Transverse colon (tissue), 4 donors: ENCODE data around the gene SRM. TPM values are rescaled to one million over a fixed set of nuclear protein-coding genes. Genes with fewer than 3 reads are reported as not detected.
"Not testable (repeated sequence)": the region's sequence is repeated elsewhere in the genome, so short reads cannot be mapped to it uniquely, and the experiment has no call there.

Source experiments
- DNase-seq: peaks from one replicate; pipeline ENCODE4 v3.0.0-alpha.2; 2019
- H3K27ac ChIP-seq, 4 donors: fragments of 200-600 bp; sonication (generic); 2 replicates each; pipeline ENCODE4 v1.5.1; 2016 to 2018; ENCODE audit warnings: inconsistent platforms in 4 of 4
- H3K27me3 ChIP-seq: fragments of 200-600 bp; sonication (generic); 2 replicates; pipeline ENCODE4 v1.5.1; 2017; ENCODE audit warnings: inconsistent platforms
- H3K36me3 ChIP-seq, 4 donors: fragments of 200-600 bp; sonication (generic); 2 replicates each; pipeline ENCODE4 v1.5.1; 2017 to 2019; ENCODE audit warnings: inconsistent platforms in 4 of 4
- H3K4me1 ChIP-seq, 4 donors: fragments of 200-600 bp; sonication (generic); 2 replicates each; pipeline ENCODE4 v1.5.1; 2017 to 2020; ENCODE audit warnings: inconsistent platforms in 4 of 4
- H3K4me3 ChIP-seq, 4 donors: fragments of 200-600 bp; sonication (generic); 1 replicate in 1 of 4; 2 replicates in 3 of 4; pipeline versions ENCODE4 v1.5.1 to v1.6.1; 2017 to 2019; ENCODE audit warnings: inconsistent platforms in 4 of 4
- H3K9me3 ChIP-seq, 2 donors: fragments of 200-600 bp; sonication (generic); 2 replicates each; pipeline ENCODE4 v1.5.1; 2017 to 2019; ENCODE audit warnings: inconsistent platforms in 2 of 2
- CTCF ChIP-seq, 5 experiments: fragments of 200-600 bp in 3 of 5; fragments of 450-650 bp in 2 of 5; sonication (generic) in 3 of 5; IDR thresholded peaks; 1 replicate in 2 of 5; 2 replicates in 3 of 5; pipeline ENCODE4 v1.5.1; 2016 to 2017; ENCODE audit warnings: antibody characterized with exemption in 5 of 5, inconsistent platforms in 3 of 5, mild to moderate bottlenecking in 2 of 5, moderate library complexity in 1 of 5
- EP300 ChIP-seq: sonication (generic); formaldehyde crosslinking; IDR thresholded peaks from one replicate; pipeline ENCODE4 v1.6.1; 2017; ENCODE audit warnings: antibody characterized with exemption, low read depth
- POLR2A ChIP-seq: fragments of 450-650 bp; IDR thresholded peaks from one replicate; pipeline ENCODE4 v1.6.1; 2016; ENCODE audit warnings: antibody characterized with exemption, mild to moderate bottlenecking, moderate library complexity
- POLR2AphosphoS5 ChIP-seq, 3 donors: sonication (generic); formaldehyde crosslinking; IDR thresholded peaks; one replicate each; pipeline ENCODE4 v1.6.1; 2016; ENCODE audit warnings: antibody characterized with exemption in 3 of 3
- WGBS, 2 donors: methylation state at CpG; one replicate each; pipeline ENCODE4 v1.1.5; 2018; ENCODE audit warnings: low coverage in 1 of 2; 5-methylcytosine and 5-hydroxymethylcytosine counted together
- in situ Hi-C, 4 donors: fragments of 200-750 bp; cut with MboI; loops; one replicate each; pipeline versions ENCODE4 v1.15.0 to v1.15.1; 2017; ENCODE audit warnings: low sequenced_read_pairs in 3 of 4, low pct_ligation_motif_present in 1 of 4, low pct_unique_long_range_greater_than_20kb in 1 of 4
- intact Hi-C: fragments of 100-400 bp; cut with DNase I; formaldehyde crosslinking; loops from one replicate; pipeline ENCODE4 v1.15.1; 2023; ENCODE audit warnings: low total_unique reads
- total RNA-seq, 4 donors: library from RNA; depleted of rRNA; stranded (reverse); fragments of >200 nt; gene quantifications; one replicate each; pipeline ENCODE4 v1.1.0, GENCODE V29; 2016

Gene SRM
- total RNA-seq, 4 donors from 2014 or later, result 13.0 to 25.1 (median 20.3) TPM

GRCh38 chr1:11054181-11054580 lies 5.6 kb downstream of the SRM start:
- H3K4me1 ChIP-seq, result peaks cover 5 to 13% (median 8%) of the 10 kb centered on the region in 4 donors
- no peaks in the 10 kb centered on the region for H3K9me3 ChIP-seq
- no peak for DNase-seq
- no peak overlapping the region for H3K27ac ChIP-seq
- TF ChIP-seq POLR2AphosphoS5 (IDR thresholded peaks at IDR 0.05) (no peak), POLR2A (no peak), CTCF (IDR thresholded peaks at IDR 0.05) (no peak), EP300 (no peak)
- in situ Hi-C loops, result no loop called here
- WGBS, 2 donors, result 95% methylated on average over 6 of the region's 7 CpGs; no CpG with 5 or more reads in 1 of the 2 donors
- no peak overlapping the region for H3K4me3 ChIP-seq
- peaks cover 0 to 6% (median 0%) of the 10 kb centered on the region in 4 donors for H3K36me3 ChIP-seq
- intact Hi-C loops, result no loop called here
- no peaks in the 10 kb centered on the region for H3K27me3 ChIP-seq

- DNase-seq, result no peak
- peaks cover 0 to 6% (median 0%) of the 10 kb centered on the region in 4 donors for H3K36me3 ChIP-seq
- in situ Hi-C loops, result no loop called here
- no peak overlapping the region for H3K27ac ChIP-seq
- WGBS, 2 donors, result 71% methylated on average over 10 of the region's 10 CpGs; no CpG with 5 or more reads in 1 of the 2 donors
- TF ChIP-seq POLR2A, result no peak
- TF ChIP-seq CTCF (IDR thresholded peaks at IDR 0.05), result no peak
- no peak for TF ChIP-seq EP300
- TF ChIP-seq POLR2AphosphoS5 (IDR thresholded peaks at IDR 0.05), result no peak
- H3K4me3 ChIP-seq, result no peak overlapping the region
- no peaks in the 10 kb centered on the region for H3K9me3 ChIP-seq
- peaks cover 3 to 9% (median 4%) of the 10 kb centered on the region in 4 donors for H3K4me1 ChIP-seq
- intact Hi-C loops, result no loop called here
- H3K27me3 ChIP-seq, result no peaks in the 10 kb centered on the region
These were observed 6.1 kb downstream of the SRM start for GRCh38 chr1:11053758-11054137.

GRCh38 chr1:11052839-11053757 lies 6.7 kb downstream of the SRM start:
- in situ Hi-C loops, result no loop called here
- intact Hi-C loops, result no loop called here
- TF ChIP-seq EP300 (no peak), POLR2A (no peak), POLR2AphosphoS5 (IDR thresholded peaks at IDR 0.05) (no peak)

GRCh38 chr1:11051781-11052511 lies 7.9 kb downstream of the SRM start:
- WGBS, 2 donors, result 40 to 51% methylated on average over 2 to 19 of the region's 19 CpGs
- in situ Hi-C loops, result no loop called here
- TF ChIP-seq POLR2A (no peak), EP300 (no peak), POLR2AphosphoS5 (IDR thresholded peaks at IDR 0.05) (no peak), CTCF (IDR thresholded peaks at IDR 0.05) (no peak)
- Histone ChIP-seq H3K27ac (no peak overlapping the region), H3K4me3 (no peak overlapping the region), H3K36me3 (peaks cover 0 to 6% (median 0%) of the 10 kb centered on the region in 4 donors), H3K27me3 (no peaks in the 10 kb centered on the region), H3K9me3 (no peaks in the 10 kb centered on the region), H3K4me1 (peaks cover 0 to 5% (median 0%) of the 10 kb centered on the region in 4 donors)
- no peak for DNase-seq
- intact Hi-C loops, result no loop called here

More at GRCh38 chr1:11052839-11053757, 6.7 kb downstream of the SRM start:
- peak; percentile 21 for DNase-seq
- H3K36me3 ChIP-seq, result peaks cover 0 to 6% (median 0%) of the 10 kb centered on the region in 4 donors
- no peak overlapping the region for H3K27ac ChIP-seq
- H3K4me3 ChIP-seq, result no peak overlapping the region
- no peaks in the 10 kb centered on the region for H3K9me3 ChIP-seq
- peaks cover 0 to 5% (median 0%) of the 10 kb centered on the region in 4 donors for H3K4me1 ChIP-seq
- WGBS, 2 donors, result 24% methylated on average over 21 of the region's 29 CpGs; no CpG with 5 or more reads in 1 of the 2 donors
- no peaks in the 10 kb centered on the region for H3K27me3 ChIP-seq

- H3K9me3 ChIP-seq, in situ Hi-C loops, H3K36me3 ChIP-seq, intact Hi-C loops, H3K27ac ChIP-seq, H3K4me3 ChIP-seq, H3K27me3 ChIP-seq, DNase-seq, H3K4me1 ChIP-seq: not testable (repeated sequence)
- WGBS, 2 donors, result 84 to 87% methylated on average over 6 to 10 of the region's 10 CpGs
These were observed 8.7 kb downstream of the SRM start for GRCh38 chr1:11051121-11051520.
